Endometrial microvascular endothelial cells (primary cell): Measurements from ENCODE around the gene JOSD1. TPM values are rescaled to one million over a fixed set of nuclear protein-coding genes. Genes with fewer than 3 reads are reported as not detected.
"Not testable (repeated sequence)": the region's sequence is repeated elsewhere in the genome, so short reads cannot be mapped to it uniquely, and the experiment has no call there.

ENCODE experiments used
- in situ Hi-C: cut with HindIII; loops from 2 replicates; pipeline ENCODE4 v1.10.0; 2017; ENCODE audit warnings: low sequenced_read_pairs, low pct_unique_long_range_greater_than_20kb; ENCODE audit errors: inconsistent ontology term
- total RNA-seq: library from RNA; depleted of rRNA; stranded (reverse); fragments of >200 nt; gene quantifications from one replicate; pipeline ENCODE4 v1.2.3, GENCODE V29; 2015; ENCODE audit errors: inconsistent ontology term

The JOSD1 gene
- total RNA-seq, 1 donor from 2014 or later, result 69.8 TPM

DNA sequence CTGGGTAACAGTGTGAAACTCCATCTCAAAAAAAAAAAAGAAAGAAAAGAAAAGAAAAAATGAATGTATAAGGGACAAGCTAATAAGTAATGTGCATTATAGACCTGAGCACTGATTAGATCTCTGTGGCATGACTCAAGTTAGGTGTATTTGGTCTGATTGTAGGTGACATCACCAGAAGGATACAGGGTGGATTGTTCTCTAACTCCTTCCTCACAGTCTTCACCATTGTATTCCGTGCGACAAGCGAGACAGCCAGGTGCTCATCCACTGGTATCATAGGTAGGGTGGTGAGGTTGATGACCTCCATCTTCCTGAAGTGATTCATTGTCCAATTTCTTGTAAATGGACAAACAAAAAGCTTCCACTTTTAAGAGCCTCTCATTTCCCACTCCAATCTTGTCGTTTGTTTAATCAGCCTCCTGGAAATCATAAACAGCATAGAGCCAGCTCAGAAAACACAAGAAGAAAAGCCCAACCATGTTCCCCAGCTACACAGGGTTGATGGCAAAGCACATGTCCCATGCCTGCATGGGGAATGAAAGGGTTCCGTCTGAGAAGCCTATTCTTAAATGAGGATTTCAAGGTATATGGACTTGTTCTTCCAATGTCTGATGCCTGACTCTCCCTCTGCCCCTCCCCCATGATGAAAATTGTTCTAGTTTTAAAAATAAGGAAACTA, 50.8 kb downstream of the JOSD1 start:
- in situ Hi-C loops, result no loop called here

DNA sequence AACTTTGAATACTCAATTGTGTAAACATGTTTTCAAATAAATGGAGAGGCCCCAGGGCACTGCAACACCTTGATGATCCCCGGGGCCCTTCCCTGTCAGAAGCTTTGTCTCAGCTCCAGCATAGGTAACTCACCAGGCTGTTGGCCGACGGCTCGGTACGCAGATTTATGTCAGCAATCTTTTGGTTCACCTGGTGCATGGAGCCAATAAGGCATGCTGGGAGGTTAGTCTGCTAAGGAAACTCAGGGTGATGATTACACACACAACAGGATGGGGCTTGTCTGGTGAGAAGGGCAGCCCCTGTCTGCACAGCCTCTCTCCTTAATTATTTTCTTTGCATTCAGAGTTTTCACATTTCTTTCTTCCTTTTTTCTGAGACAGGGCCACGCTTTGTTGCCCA, 55.3 kb downstream of the JOSD1 start:
- in situ Hi-C loops, result no loop called here

DNA sequence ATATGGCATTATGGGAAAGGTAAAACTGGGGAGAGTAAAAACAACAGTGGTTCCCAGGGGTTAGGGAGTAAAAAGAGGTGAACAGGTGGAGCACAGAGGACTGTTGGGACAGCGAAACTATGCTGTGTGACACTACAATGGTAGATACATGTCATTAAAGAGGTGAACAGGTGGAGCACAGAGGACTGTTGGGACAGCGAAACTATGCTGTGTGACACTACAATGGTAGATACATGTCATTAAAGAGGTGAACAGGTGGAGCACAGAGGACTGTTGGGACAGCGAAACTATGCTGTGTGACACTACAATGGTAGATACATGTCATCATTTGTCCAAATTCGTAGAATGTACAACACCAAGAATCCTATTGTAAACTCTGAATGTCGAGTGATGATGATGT, 56.5 kb downstream of the JOSD1 start:
- in situ Hi-C loops, result not testable (repeated sequence)

DNA sequence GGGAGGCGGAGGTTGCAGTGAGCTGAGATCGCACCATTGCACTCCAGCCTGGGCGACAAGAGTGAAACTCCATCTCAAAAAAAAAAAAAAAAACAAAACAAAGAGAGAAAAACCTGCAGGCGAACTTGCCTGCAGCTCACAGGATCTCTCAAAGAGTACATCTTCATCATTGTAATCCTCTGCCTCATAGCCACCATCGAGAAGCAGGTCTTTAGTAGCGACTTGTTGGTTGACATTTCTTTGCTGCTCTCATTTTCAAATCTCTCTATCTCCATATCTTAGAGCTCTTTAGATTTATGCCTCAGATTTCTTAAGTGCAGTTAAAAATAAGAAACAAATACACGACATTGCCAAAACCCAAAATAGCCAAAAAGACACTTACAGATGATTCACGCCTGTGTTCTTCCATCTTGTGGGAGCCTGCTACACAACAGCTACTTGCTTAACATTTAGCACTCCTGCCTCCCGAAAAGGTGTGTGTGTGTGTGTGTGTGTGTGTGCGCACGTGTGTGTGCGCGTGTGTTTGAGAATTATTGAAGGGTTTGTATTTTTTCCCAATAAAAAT, 59.2 kb downstream of the JOSD1 start:
- in situ Hi-C loops, result no loop called here

DNA sequence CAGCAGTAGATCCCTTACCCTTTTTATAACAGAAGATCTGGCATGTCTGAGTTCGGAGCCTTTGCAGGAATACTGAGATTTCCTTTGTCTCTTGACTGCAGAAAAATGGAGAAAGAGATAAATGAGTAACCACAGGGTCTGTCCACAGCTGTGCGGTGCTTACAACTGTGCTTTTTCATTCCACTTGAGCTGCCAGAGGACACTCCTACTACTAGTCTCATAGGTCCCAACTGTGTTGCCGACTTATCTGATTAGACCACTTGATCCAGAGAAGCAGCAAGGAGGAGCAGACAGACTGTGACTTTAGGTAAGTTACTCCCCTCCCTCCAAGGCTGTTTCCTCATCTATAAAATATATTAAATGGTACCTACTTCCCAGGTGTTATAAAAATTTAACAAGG, 62.0 kb downstream of the JOSD1 start:
- in situ Hi-C loops, result no loop called here

DNA sequence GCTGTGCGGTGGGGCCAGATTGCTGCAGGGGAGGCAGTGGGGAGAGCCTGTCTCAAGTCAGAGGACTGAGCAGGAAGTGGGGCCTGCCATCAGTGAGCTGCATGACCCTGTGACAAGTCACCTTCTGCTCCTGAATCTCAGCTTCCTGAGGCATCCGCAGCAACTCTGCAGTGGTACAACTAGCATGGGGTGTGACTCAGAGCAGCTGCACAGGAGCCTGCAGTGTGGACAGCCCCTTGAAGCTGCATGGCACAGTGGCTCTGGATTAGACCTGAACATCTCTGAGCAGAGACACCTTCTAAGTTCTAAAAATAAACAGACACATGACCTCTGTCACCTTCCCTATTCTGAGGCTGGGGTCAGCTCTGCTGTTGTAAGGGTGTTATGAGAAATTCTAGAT, 62.5 kb downstream of the JOSD1 start:
- in situ Hi-C loops, result no loop called here

Other genes with a start within 250 kb of the JOSD1 start
- not detected for gene KCNJ4, start 245.7 kb downstream of the JOSD1 start, total RNA-seq
- gene KDELR3, start 232.8 kb downstream of the JOSD1 start, total RNA-seq, result 41.3 TPM
- gene DDX17, start 194.6 kb downstream of the JOSD1 start, total RNA-seq, result 239 TPM
- gene DMC1, start 130.8 kb downstream of the JOSD1 start, total RNA-seq, result not detected
- gene FAM227A, start 44.6 kb downstream of the JOSD1 start, total RNA-seq, result 0.19 TPM
- 19.5 TPM for gene CBY1, start 44.3 kb downstream of the JOSD1 start, total RNA-seq
- 123 TPM for gene TOMM22, start 19.0 kb downstream of the JOSD1 start, total RNA-seq
- 34.1 TPM for gene GTPBP1, start 5.0 kb upstream of the JOSD1 start, total RNA-seq
- 114 TPM for gene SUN2, start 55.1 kb upstream of the JOSD1 start, total RNA-seq
- gene DNAL4, start 93.2 kb upstream of the JOSD1 start, total RNA-seq, result 29.2 TPM
- gene NPTXR, start 143.1 kb upstream of the JOSD1 start, total RNA-seq, result under 0.01 TPM
- 51.8 TPM for gene CBX6, start 171.3 kb upstream of the JOSD1 start, total RNA-seq